GM04504 (cell line): Measurements from ENCODE around the gene HSD3B7.

Experiments
- DNase-seq: peaks from one replicate; pipeline ENCODE4 v3.0.0-alpha.2; 2012; ENCODE audit warnings: low read depth

Gene HSD3B7

GRCh38 chr16:30957456-30958174, 27.4 kb upstream of the HSD3B7 start, which contains the start of gene SETD1A:
Gene SETD1A (plus strand): TSS chr16:30957754. CDS start chr16:30958732, 978 bp downstream.
- DNase-seq: peak; percentile 90

- no peak for DNase-seq
Observed at GRCh38 chr16:30958175-30959079, 26.6 kb upstream of the HSD3B7 start.

- DNase-seq: no peak
Observed at GRCh38 chr16:30961384-30961783, 23.6 kb upstream of the HSD3B7 start.

- DNase-seq: no peak
Observed at GRCh38 chr16:30963925-30964511, 21.0 kb upstream of the HSD3B7 start.

- no peak for DNase-seq
Observed at GRCh38 chr16:30964574-30965226, 20.3 kb upstream of the HSD3B7 start.

- DNase-seq: no peak
Observed at GRCh38 chr16:30965436-30965835, 19.6 kb upstream of the HSD3B7 start.

- no peak for DNase-seq
Observed at GRCh38 chr16:30966033-30966619, 18.9 kb upstream of the HSD3B7 start.

GRCh38 chr16:30967795-30968194, 17.2 kb upstream of the HSD3B7 start:
- DNase-seq: no peak

GRCh38 chr16:30969246-30969842, 15.7 kb upstream of the HSD3B7 start:
- no peak for DNase-seq

- DNase-seq: no peak
Observed at GRCh38 chr16:30971298-30971697, 13.7 kb upstream of the HSD3B7 start.

GRCh38 chr16:30972872-30973271, 12.1 kb upstream of the HSD3B7 start:
- DNase-seq: no peak

- no peak for DNase-seq
Observed at GRCh38 chr16:30974348-30974747, 10.7 kb upstream of the HSD3B7 start.

- DNase-seq: no peak
Observed at GRCh38 chr16:30976486-30976885, 8.5 kb upstream of the HSD3B7 start.

- no peak for DNase-seq
Observed at GRCh38 chr16:30977502-30977901, 7.5 kb upstream of the HSD3B7 start.

GRCh38 chr16:30979170-30980022, 5.6 kb upstream of the HSD3B7 start:
- no peak for DNase-seq

GRCh38 chr16:30980023-30980371, 5.0 kb upstream of the HSD3B7 start:
- no peak for DNase-seq

GRCh38 chr16:30980434-30980833, 4.6 kb upstream of the HSD3B7 start:
- no peak for DNase-seq

GRCh38 chr16:30980959-30981358, 4.0 kb upstream of the HSD3B7 start:
- no peak for DNase-seq

- DNase-seq: peak; percentile 64
Observed at GRCh38 chr16:30982548-30983288, 2.3 kb upstream of the HSD3B7 start.
